ENCODE measurements around the gene ISG20.

Gene ISG20

DNA sequence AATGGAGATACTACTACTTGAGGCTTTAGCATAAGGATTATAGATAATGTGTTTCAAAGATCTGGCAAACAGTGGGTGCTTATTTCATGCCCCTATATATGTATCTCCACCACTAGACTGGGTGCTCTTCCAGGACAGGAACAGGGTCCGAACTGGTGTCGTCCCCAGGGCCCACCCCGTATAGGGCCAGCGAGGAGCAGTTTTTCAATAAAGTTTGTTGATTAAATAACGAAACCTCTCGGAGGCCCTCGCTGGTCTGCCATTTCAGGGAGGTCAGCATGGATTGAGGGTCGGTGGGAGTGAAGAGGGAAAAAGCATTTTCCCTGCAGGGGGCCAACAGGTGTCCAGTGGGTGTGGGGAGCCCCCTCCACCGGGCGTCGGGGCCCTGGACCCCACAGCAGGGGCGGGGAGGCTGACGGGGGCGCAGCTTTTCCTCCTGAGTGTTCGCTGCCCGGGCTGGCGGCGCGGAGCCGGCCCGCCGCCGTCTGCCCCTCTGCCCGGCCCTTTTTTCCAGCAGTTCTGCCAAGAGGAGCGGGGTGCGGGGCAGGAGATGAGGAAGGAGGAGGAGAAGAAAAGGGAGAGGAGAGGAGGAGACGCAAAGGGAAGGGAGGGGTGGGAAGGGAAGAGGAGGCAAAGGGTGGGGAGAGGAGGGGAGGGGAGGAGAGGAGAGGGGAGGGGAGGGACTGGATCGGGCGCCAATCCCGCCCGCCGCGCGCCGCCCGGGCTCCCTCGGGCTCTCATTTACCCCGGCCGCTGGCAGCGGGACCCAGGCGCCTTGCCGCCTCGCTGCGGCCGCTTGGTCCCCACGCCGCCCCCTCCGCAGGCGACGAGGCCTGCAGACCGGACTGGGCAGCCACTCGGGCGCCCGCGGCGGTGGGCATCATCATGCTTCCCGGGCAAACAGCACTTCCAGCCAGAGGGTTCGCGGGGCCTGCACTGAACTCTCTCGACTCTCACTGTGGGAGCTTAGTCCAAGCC is 66.3 kb downstream of the ISG20 start:
- no peak for DNase-seq (ENCODE audit: low spot score)
- TF ChIP-seq, protein P1, sequence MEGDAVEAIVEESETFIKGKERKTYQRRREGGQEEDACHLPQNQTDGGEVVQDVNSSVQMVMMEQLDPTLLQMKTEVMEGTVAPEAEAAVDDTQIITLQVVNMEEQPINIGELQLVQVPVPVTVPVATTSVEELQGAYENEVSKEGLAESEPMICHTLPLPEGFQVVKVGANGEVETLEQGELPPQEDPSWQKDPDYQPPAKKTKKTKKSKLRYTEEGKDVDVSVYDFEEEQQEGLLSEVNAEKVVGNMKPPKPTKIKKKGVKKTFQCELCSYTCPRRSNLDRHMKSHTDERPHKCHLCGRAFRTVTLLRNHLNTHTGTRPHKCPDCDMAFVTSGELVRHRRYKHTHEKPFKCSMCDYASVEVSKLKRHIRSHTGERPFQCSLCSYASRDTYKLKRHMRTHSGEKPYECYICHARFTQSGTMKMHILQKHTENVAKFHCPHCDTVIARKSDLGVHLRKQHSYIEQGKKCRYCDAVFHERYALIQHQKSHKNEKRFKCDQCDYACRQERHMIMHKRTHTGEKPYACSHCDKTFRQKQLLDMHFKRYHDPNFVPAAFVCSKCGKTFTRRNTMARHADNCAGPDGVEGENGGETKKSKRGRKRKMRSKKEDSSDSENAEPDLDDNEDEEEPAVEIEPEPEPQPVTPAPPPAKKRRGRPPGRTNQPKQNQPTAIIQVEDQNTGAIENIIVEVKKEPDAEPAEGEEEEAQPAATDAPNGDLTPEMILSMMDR (IDR thresholded peaks at IDR 0.05; ENCODE audit: extremely low read depth, insufficient read depth, missing control alignments) = no peak
- in situ Hi-C loops (cut with MboI; ENCODE audit: low pct_unique_long_range_greater_than_20kb, low sequenced_read_pairs, unreplicated experiment) = no loop called here

DNA sequence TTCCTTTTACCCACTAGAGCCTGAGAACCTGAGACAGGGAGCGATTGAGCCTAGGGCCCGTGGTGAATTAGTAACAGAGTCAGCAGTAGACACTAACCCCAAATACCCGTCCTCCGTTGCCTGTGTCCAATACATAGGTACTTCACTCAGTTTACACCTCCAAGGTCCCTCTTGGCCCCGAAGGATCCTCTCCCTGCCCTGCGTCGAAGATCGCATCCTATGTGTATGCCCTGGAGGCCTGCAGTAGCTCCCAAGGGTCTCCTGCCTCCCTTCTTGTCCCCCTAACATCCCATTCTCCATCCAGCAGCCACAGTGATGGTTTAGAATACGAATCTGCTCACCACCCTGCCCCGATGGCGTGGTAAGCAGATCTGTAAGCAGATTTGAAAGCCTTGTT is 67.0 kb downstream of the ISG20 start:
- in situ Hi-C loops (cut with MboI; ENCODE audit: low pct_unique_long_range_greater_than_20kb, low sequenced_read_pairs, unreplicated experiment) = no loop called here
- DNase-seq (ENCODE audit: low spot score) = no peak
- TF ChIP-seq, protein P1 (IDR thresholded peaks at IDR 0.05; ENCODE audit: extremely low read depth, insufficient read depth, missing control alignments) = no peak
